WTC11 (cell line): ENCODE data around the gene C10orf71.

Experiments used
- CTCF ChIP-seq: fragments of 200-600 bp; IDR thresholded peaks from 2 replicates; pipeline ENCODE4 v1.8.0; 2022; ENCODE audit warnings: antibody characterized with exemption
- ESRRA ChIP-seq: sonication (generic); formaldehyde crosslinking; IDR thresholded peaks from 2 replicates; pipeline ENCODE4 v1.8.1; 2022; ENCODE audit warnings: mild to moderate bottlenecking, missing genetic modification reagents, borderline replicate concordance
- JUN ChIP-seq: sonication (generic); formaldehyde crosslinking; IDR thresholded peaks from 2 replicates; pipeline ENCODE4 v1.8.0; 2023; ENCODE audit warnings: mild to moderate bottlenecking, missing genetic modification reagents
- ZNF423 ChIP-seq: fragments of 250-450 bp; sonication (Bioruptor Pico); IDR thresholded peaks from 2 replicates; pipeline ENCODE4 v2.1.2; 2022; ENCODE audit warnings: mild to moderate bottlenecking, moderate library complexity
- TF ChIP-seq, protein P1 (sequence below): fragments of 250-450 bp; sonication (Bioruptor Pico); IDR thresholded peaks from 2 replicates; pipeline ENCODE4 v1.9.0; 2021; ENCODE audit warnings: mild to moderate bottlenecking

- TF ChIP-seq CTCF (no peak), ESRRA (CRISPR knock-in tag) (no peak), JUN (CRISPR knock-in tag) (no peak), ZNF423 (CRISPR knock-in tag) (no peak)
- TF ChIP-seq, protein P1, sequence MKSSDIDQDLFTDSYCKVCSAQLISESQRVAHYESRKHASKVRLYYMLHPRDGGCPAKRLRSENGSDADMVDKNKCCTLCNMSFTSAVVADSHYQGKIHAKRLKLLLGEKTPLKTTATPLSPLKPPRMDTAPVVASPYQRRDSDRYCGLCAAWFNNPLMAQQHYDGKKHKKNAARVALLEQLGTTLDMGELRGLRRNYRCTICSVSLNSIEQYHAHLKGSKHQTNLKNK (CRISPR knock-in tag) = no peak
Observed at GRCh38 chr10:49329146-49329505, 30.2 kb downstream of the C10orf71 start.
